H9 (cell line): ENCODE data around the gene MAP3K9. TPM values are rescaled to one million over a fixed set of nuclear protein-coding genes. Genes with fewer than 3 reads are reported as not detected.

Experiments
- DNase-seq: peaks from one replicate; pipeline ENCODE4 v3.0.0-alpha.2; 2017
- H2AFZ ChIP-seq: one replicate; pipeline ENCODE4 v1.6.1; 2013; ENCODE audit warnings: mild to moderate bottlenecking, low read length, control low read depth, moderate library complexity
- H2AK5ac ChIP-seq: 2 replicates; pipeline ENCODE4 v1.6.1; 2013; ENCODE audit warnings: low read length, control low read depth, mixed read lengths; ENCODE audit not compliant: insufficient read length
- H2BK120ac ChIP-seq: one replicate; pipeline ENCODE4 v1.6.1; 2013; ENCODE audit warnings: low read depth, mild to moderate bottlenecking, low read length, control low read depth, inconsistent platforms; ENCODE audit not compliant: poor library complexity, severe bottlenecking
- H2BK12ac ChIP-seq: 2 replicates; pipeline ENCODE4 v1.6.1; 2013; ENCODE audit warnings: low read length, control low read depth, mixed read lengths, low read depth; ENCODE audit not compliant: insufficient read length
- H2BK15ac ChIP-seq: 2 replicates; pipeline ENCODE4 v1.6.1; 2013; ENCODE audit warnings: low read depth, low read length, control low read depth
- H2BK20ac ChIP-seq: one replicate; pipeline ENCODE4 v1.6.1; 2013; ENCODE audit warnings: low read depth, mild to moderate bottlenecking, low read length, control low read depth, inconsistent platforms; ENCODE audit not compliant: poor library complexity, severe bottlenecking
- H2BK5ac ChIP-seq: 2 replicates; pipeline ENCODE4 v1.6.1; 2013; ENCODE audit warnings: low read length, control low read depth, mixed read lengths; ENCODE audit not compliant: insufficient read length
- H3K14ac ChIP-seq: 2 replicates; pipeline ENCODE4 v1.6.1; 2013; ENCODE audit warnings: low read length, control low read depth; ENCODE audit not compliant: insufficient read depth
- H3K18ac ChIP-seq: 2 replicates; pipeline ENCODE4 v1.6.1; 2013; ENCODE audit warnings: low read depth, mild to moderate bottlenecking, mixed read lengths, low read length, control low read depth; ENCODE audit not compliant: insufficient read length
- H3K23ac ChIP-seq: 2 replicates; pipeline ENCODE4 v1.6.1; 2013; ENCODE audit warnings: low read length, control low read depth, mixed read lengths, low read depth; ENCODE audit not compliant: insufficient read length
- H3K23me2 ChIP-seq: 2 replicates; pipeline ENCODE4 v1.6.1; 2013; ENCODE audit warnings: low read depth, mild to moderate bottlenecking, mixed read lengths, low read length, control low read depth; ENCODE audit not compliant: insufficient read length, poor library complexity, severe bottlenecking
- H3K27ac ChIP-seq: 2 replicates; pipeline ENCODE4 v1.5.1; 2013; ENCODE audit warnings: low read length, control low read depth, mixed read lengths, low read depth; ENCODE audit not compliant: insufficient read length
- H3K27me3 ChIP-seq: 2 replicates; pipeline ENCODE4 v1.6.1; 2013; ENCODE audit warnings: low read length, control low read depth, inconsistent platforms; ENCODE audit not compliant: insufficient read depth
- H3K4ac ChIP-seq: 2 replicates; pipeline ENCODE4 v1.6.1; 2013; ENCODE audit warnings: low read depth, mild to moderate bottlenecking, control low read depth, inconsistent platforms, low read length, moderate library complexity
- H3K4me1 ChIP-seq: 2 replicates; pipeline ENCODE4 v1.6.1; 2013; ENCODE audit warnings: low read length, control low read depth, inconsistent platforms; ENCODE audit not compliant: insufficient read depth
- H3K4me2 ChIP-seq: 2 replicates; pipeline ENCODE4 v1.6.1; 2013; ENCODE audit warnings: low read length, control low read depth, mixed read lengths; ENCODE audit not compliant: insufficient read length, insufficient read depth
- H3K56ac ChIP-seq: 2 replicates; pipeline ENCODE4 v1.6.1; 2013; ENCODE audit warnings: low read depth, mild to moderate bottlenecking, mixed read lengths, low read length, control low read depth; ENCODE audit not compliant: insufficient read length
- H3K79me1 ChIP-seq: 2 replicates; pipeline ENCODE4 v1.6.1; 2013; ENCODE audit warnings: low read depth, mild to moderate bottlenecking, moderate library complexity, low read length, control low read depth, inconsistent platforms; ENCODE audit not compliant: insufficient read depth, poor library complexity, severe bottlenecking
- H3K79me2 ChIP-seq: 2 replicates; pipeline ENCODE4 v1.6.1; 2013; ENCODE audit warnings: low read length, control low read depth, inconsistent platforms; ENCODE audit not compliant: insufficient read depth
- H3K9ac ChIP-seq: 2 replicates; pipeline ENCODE4 v1.6.1; 2013; ENCODE audit warnings: low read length, control low read depth, mixed read lengths; ENCODE audit not compliant: insufficient read length; ENCODE audit errors: extremely low read depth
- H3K9me3 ChIP-seq: one replicate; pipeline ENCODE4 v1.6.1; 2013; ENCODE audit warnings: low read depth, low read length, inconsistent platforms; ENCODE audit not compliant: control insufficient read depth
- H3T11ph ChIP-seq: one replicate; pipeline ENCODE4 v1.6.1; 2013; ENCODE audit warnings: mild to moderate bottlenecking, low read length, control low read depth, inconsistent platforms
- H4K20me1 ChIP-seq: one replicate; pipeline ENCODE4 v1.6.1; 2013; ENCODE audit not compliant: control insufficient read depth, insufficient read length, insufficient read depth
- H4K5ac ChIP-seq: 2 replicates; pipeline ENCODE4 v1.6.1; 2013; ENCODE audit warnings: low read depth, mild to moderate bottlenecking, mixed read lengths, low read length, control low read depth; ENCODE audit not compliant: insufficient read length
- H4K8ac ChIP-seq: replicated peaks from 2 replicates; pipeline ENCODE4 v1.6.1; 2013; ENCODE audit warnings: low read length, control low read depth, mixed read lengths, low read depth; ENCODE audit not compliant: insufficient read length
- H4K91ac ChIP-seq: 2 replicates; pipeline ENCODE4 v1.6.1; 2013; ENCODE audit warnings: low read depth, mild to moderate bottlenecking, moderate library complexity, mixed read lengths, low read length, control low read depth; ENCODE audit not compliant: insufficient read length
- H3K27ac Mint-ChIP-seq, 3 experiments: 2 replicates in 2 of 3; 3 replicates in 1 of 3; pipeline ENCODE4 v1.8.0; 2020 to 2021; ENCODE audit warnings: mixed read lengths in 3 of 3, mild to moderate bottlenecking in 1 of 3, moderate library complexity in 1 of 3
- H3K27me3 Mint-ChIP-seq: 2 replicates; pipeline ENCODE4 v1.8.0; 2021; ENCODE audit warnings: low read depth, mild to moderate bottlenecking, moderate library complexity, mixed read lengths
- H3K36me3 Mint-ChIP-seq, 3 experiments: 2 replicates in 2 of 3; 3 replicates in 1 of 3; pipeline ENCODE4 v1.8.0; 2020 to 2021; ENCODE audit warnings: low read depth in 3 of 3, mixed read lengths in 3 of 3; ENCODE audit not compliant: insufficient read depth in 1 of 3
- H3K4me1 Mint-ChIP-seq, 2 experiments: 2 replicates each; pipeline ENCODE4 v1.8.0; 2020; ENCODE audit warnings: mixed read lengths in 2 of 2
- H3K4me3 Mint-ChIP-seq, 2 experiments: 2 replicates in 1 of 2; 3 replicates in 1 of 2; pipeline ENCODE4 v1.8.0; 2020 to 2021; ENCODE audit warnings: mild to moderate bottlenecking in 2 of 2, mixed read lengths in 2 of 2, moderate library complexity in 1 of 2
- H3K9me3 Mint-ChIP-seq, 2 experiments: 2 replicates in 1 of 2; 3 replicates in 1 of 2; pipeline ENCODE4 v1.8.0; 2020; ENCODE audit warnings: mild to moderate bottlenecking in 2 of 2, mixed read lengths in 2 of 2, moderate library complexity in 1 of 2
- CTCF ChIP-seq: fragments of 200-600 bp; sonication (generic); conservative IDR thresholded peaks from 3 replicates; pipeline ENCODE4 v1.8.0; 2021; ENCODE audit warnings: antibody characterized with exemption, mild to moderate bottlenecking
- WGBS: extraction: QIAGEN DNeasy Blood & Tissue Kit; methylation state at CpG from one replicate; pipeline ENCODE4 v1.1.7; 2013; ENCODE audit warnings: missing lambda C conversion rate, low lambda C conversion rate, mixed read lengths; ENCODE audit not compliant: insufficient read length; ENCODE audit errors: extremely low coverage; 5-methylcytosine and 5-hydroxymethylcytosine counted together
- total RNA-seq: library from RNA; stranded (reverse); gene quantifications from 2 replicates; pipeline ENCODE4 v1.2.1, GENCODE V29; 2021

Gene MAP3K9
- total RNA-seq, 1 experiment from 2014 or later: 20.0 TPM

DNA sequence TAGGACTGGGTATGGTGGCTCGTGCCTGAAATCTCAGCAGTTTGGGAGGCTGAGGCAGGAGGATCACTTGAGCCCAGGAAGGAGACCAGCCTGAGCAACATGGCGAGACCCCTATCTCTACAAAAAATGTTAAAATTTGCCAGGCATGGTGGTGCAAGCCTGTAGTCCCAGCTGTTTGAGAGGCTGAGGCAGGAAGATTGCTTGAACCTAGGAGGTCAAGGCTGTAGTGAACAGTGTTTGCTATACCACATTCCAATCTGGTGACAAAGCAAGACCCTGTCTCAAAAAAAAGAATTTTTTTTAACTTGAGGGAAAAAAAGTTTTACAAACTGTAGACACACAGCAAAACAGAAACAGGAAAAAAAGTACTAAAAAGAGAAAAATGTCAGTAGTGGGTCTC lies 2.3 kb upstream of the MAP3K9 start:
- Histone ChIP-seq H2BK12ac (no peak overlapping the region), H2BK5ac (no peak overlapping the region), H3K4ac (no peak overlapping the region), H3K27ac (no peak overlapping the region), H2BK120ac (no peak overlapping the region), H3K18ac (no peak overlapping the region), H3K27me3 (no peaks in the 10 kb centered on the region), H3K56ac (no peak overlapping the region), H4K91ac (no peak overlapping the region), H3K23ac (no peak overlapping the region), H3K23me2 (peaks cover 13% of the 10 kb centered on the region), H4K8ac (no peak overlapping the region), H3K9me3 (no peaks in the 10 kb centered on the region), H3K9ac (no peak overlapping the region), H4K20me1 (no peaks in the 10 kb centered on the region), H3K79me2 (peaks cover 10% of the 10 kb centered on the region; the same call in 1 of the 2 replicates), H3K14ac (no peak overlapping the region), H3K79me1 (peaks cover 1% of the 10 kb centered on the region), H3T11ph (no peak overlapping the region), H4K5ac (no peak overlapping the region), H2AFZ (no peak overlapping the region), H3K4me1 (peaks cover 6% of the 10 kb centered on the region; the same call in 1 of the 2 replicates), H2BK15ac (no peak overlapping the region), H2BK20ac (no peak overlapping the region), H2AK5ac (no peak overlapping the region), H3K4me2 (peak overlapping the region; percentile 61)
- peaks cover 0 to 8% (median 5%) of the 10 kb centered on the region in 3 experiments; a peak in 4 of 7 replicates for H3K36me3 Mint-ChIP-seq
- no peak overlapping the region for H3K27ac Mint-ChIP-seq
- peaks cover 15 to 24% of the 10 kb centered on the region in 2 experiments for H3K4me1 Mint-ChIP-seq
- H3K4me3 Mint-ChIP-seq: no peak overlapping the region
- TF ChIP-seq CTCF: no peak
- no CpG with 5 or more reads among the region's 2 CpGs for WGBS
- no peak for DNase-seq
- H3K9me3 Mint-ChIP-seq: no peaks in the 10 kb centered on the region
- no peaks in the 10 kb centered on the region for H3K27me3 Mint-ChIP-seq
